WTC11 (cell line): ENCODE data around the gene TRAFD1. TPM values are rescaled to one million over a fixed set of nuclear protein-coding genes. Genes with fewer than 3 reads are reported as not detected.
A peak's percentile ranks its signal among the peaks of the same experiment; 100 is the strongest.

ENCODE experiments used
- ATAC-seq: fragments of 200-7000 bp; cut with Tn5 transposase; 2 replicates; pipeline ENCODE4 v1.10.0; 2021; ENCODE audit warnings: mild to moderate bottlenecking, moderate library complexity
- CTCF ChIA-PET: fragments of 300-600 bp; sonication (Branson Sonifier 250); formaldehyde crosslinking; loops from one replicate; lab custom pipeline; 2021; ENCODE audit warnings: antibody characterized with exemption; lab: Charles Lee
- POLR2A ChIA-PET: fragments of 350-600 bp; sonication (Branson Sonifier 250); formaldehyde crosslinking; loops from one replicate; lab custom pipeline; 2021; ENCODE audit warnings: antibody characterized with exemption; lab: Charles Lee
- DNase-seq: peaks from one replicate; pipeline ENCODE4 v3.0.0; 2021; ENCODE audit warnings: low spot score
- H3K27ac Mint-ChIP-seq: 2 replicates; pipeline ENCODE4 v1.8.0; 2021; ENCODE audit warnings: mixed read lengths
- H3K27me3 Mint-ChIP-seq: 2 replicates; pipeline ENCODE4 v1.8.0; 2021; ENCODE audit warnings: low read depth, mild to moderate bottlenecking, moderate library complexity, mixed read lengths
- H3K36me3 Mint-ChIP-seq: 2 replicates; pipeline ENCODE4 v1.8.0; 2021; ENCODE audit warnings: mixed read lengths
- H3K4me1 Mint-ChIP-seq: 2 replicates; pipeline ENCODE4 v1.8.0; 2022; ENCODE audit warnings: mixed read lengths
- H3K4me3 Mint-ChIP-seq: 2 replicates; pipeline ENCODE4 v1.8.0; 2021; ENCODE audit warnings: mild to moderate bottlenecking, moderate library complexity, mixed read lengths
- H3K9me3 Mint-ChIP-seq: 2 replicates; pipeline ENCODE4 v1.8.0; 2021; ENCODE audit warnings: mixed read lengths
- AR ChIP-seq: fragments of 250-450 bp; sonication (Bioruptor Pico); IDR thresholded peaks from 2 replicates; pipeline ENCODE4 v1.9.0; 2021; ENCODE audit warnings: mild to moderate bottlenecking
- CREM ChIP-seq: sonication (generic); formaldehyde crosslinking; IDR thresholded peaks from 2 replicates; pipeline ENCODE4 v1.8.1; 2022; ENCODE audit warnings: mild to moderate bottlenecking, missing genetic modification reagents, moderate library complexity
- ETV6 ChIP-seq: sonication (generic); formaldehyde crosslinking; IDR thresholded peaks from 2 replicates; pipeline ENCODE4 v1.8.1; 2022; ENCODE audit warnings: mild to moderate bottlenecking, missing genetic modification reagents
- FOXJ3 ChIP-seq: sonication (generic); formaldehyde crosslinking; IDR thresholded peaks from 2 replicates; pipeline ENCODE4 v1.9.0; 2021; ENCODE audit warnings: missing genetic modification reagents, mild to moderate bottlenecking, borderline replicate concordance
- HMGXB4 ChIP-seq: sonication (generic); formaldehyde crosslinking; IDR thresholded peaks from 2 replicates; pipeline ENCODE4 v1.8.1; 2023; ENCODE audit warnings: mild to moderate bottlenecking, moderate library complexity, missing genetic modification reagents
- IRF1 ChIP-seq: sonication (generic); formaldehyde crosslinking; IDR thresholded peaks from 2 replicates; pipeline ENCODE4 v1.8.0; 2023; ENCODE audit warnings: missing genetic modification reagents
- MYBL2 ChIP-seq: sonication (generic); formaldehyde crosslinking; IDR thresholded peaks from 2 replicates; pipeline ENCODE4 v1.8.1; 2023; ENCODE audit warnings: mild to moderate bottlenecking, moderate library complexity, missing genetic modification reagents
- NFATC4 ChIP-seq: fragments of 250-450 bp; sonication (Bioruptor Pico); IDR thresholded peaks from 2 replicates; pipeline ENCODE4 v1.9.0; 2021; ENCODE audit warnings: mild to moderate bottlenecking
- NR3C1 ChIP-seq: sonication (generic); formaldehyde crosslinking; conservative IDR thresholded peaks from 2 replicates; pipeline ENCODE4 v1.8.1; 2023; ENCODE audit warnings: low read depth, mild to moderate bottlenecking, missing genetic modification reagents
- OVOL2 ChIP-seq: fragments of 250-450 bp; sonication (Bioruptor Pico); IDR thresholded peaks from 2 replicates; pipeline ENCODE4 v1.9.0; 2021; ENCODE audit warnings: mild to moderate bottlenecking, borderline replicate concordance
- PRDM15 ChIP-seq: sonication (generic); formaldehyde crosslinking; IDR thresholded peaks from 2 replicates; pipeline ENCODE4 v1.8.0; 2022; ENCODE audit warnings: missing genetic modification reagents
- SMAD3 ChIP-seq: sonication (generic); formaldehyde crosslinking; IDR thresholded peaks from 2 replicates; pipeline ENCODE4 v1.8.0; 2022; ENCODE audit warnings: missing genetic modification reagents, mild to moderate bottlenecking, borderline replicate concordance
- SMAD4 ChIP-seq: sonication (generic); formaldehyde crosslinking; IDR thresholded peaks from 2 replicates; pipeline ENCODE4 v1.8.0; 2022; ENCODE audit warnings: mild to moderate bottlenecking, missing genetic modification reagents
- ZNF425 ChIP-seq: fragments of 250-450 bp; sonication (Bioruptor Pico); conservative IDR thresholded peaks from 2 replicates; pipeline ENCODE4 v1.9.0; 2021; ENCODE audit warnings: mild to moderate bottlenecking
- total RNA-seq: library from RNA; stranded (reverse); gene quantifications from 3 replicates; pipeline ENCODE4 v1.2.3, GENCODE V29; 2021

TRAFD1 gene
- total RNA-seq, 1 experiment from 2014 or later: 25.1 TPM

- TF ChIP-seq PRDM15 (no peak), AR (CRISPR knock-in tag) (no peak), NFATC4 (no peak), NR3C1 (CRISPR knock-in tag) (no peak), SMAD4 (CRISPR knock-in tag) (no peak)
Measured at GRCh38 chr12:112178796-112179195, 53.4 kb downstream of the TRAFD1 start (continued).

GRCh38 chr12:112179341-112179740 lies 54.0 kb downstream of the TRAFD1 start:
- no peaks in the 10 kb centered on the region for H3K9me3 Mint-ChIP-seq
- ChIA-PET POLR2A (no interaction called here), CTCF (interaction anchor here (0.5 to 1.0 kb wide), 2 partner anchors 19 to 119 kb away, joined by 3 to 5 read pairs; no protein-coding TSS in a partner anchor)
- no peak overlapping the region for H3K4me3 Mint-ChIP-seq
- no peak for TF ChIP-seq HMGXB4 (CRISPR knock-in tag)
- TF ChIP-seq OVOL2: no peak
- no peak for TF ChIP-seq SMAD3
- TF ChIP-seq PRDM15: no peak
- TF ChIP-seq ETV6 (CRISPR knock-in tag): no peak
- no peak for TF ChIP-seq FOXJ3 (CRISPR knock-in tag)
- H3K36me3 Mint-ChIP-seq: peaks cover 28% of the 10 kb centered on the region
- H3K4me1 Mint-ChIP-seq: peaks cover 17% of the 10 kb centered on the region
- ATAC-seq (no peak), DNase-seq (no peak)
- H3K27ac Mint-ChIP-seq: no peak overlapping the region
- H3K27me3 Mint-ChIP-seq: no peaks in the 10 kb centered on the region

- Mint-ChIP-seq H3K27me3 (no peaks in the 10 kb centered on the region), H3K4me1 (peaks cover 17% of the 10 kb centered on the region), H3K36me3 (peaks cover 25% of the 10 kb centered on the region), H3K9me3 (no peaks in the 10 kb centered on the region), H3K4me3 (no peak overlapping the region), H3K27ac (peak overlapping the region; percentile 63)
- ChIA-PET POLR2A (no interaction called here), CTCF (interaction anchor here (2.1 kb wide), 1 partner anchor 18 kb away, joined by 11 read pairs; no protein-coding TSS in a partner anchor)
- ATAC-seq: peak; percentile 62
- no peak for DNase-seq
- TF ChIP-seq OVOL2 (no peak), CREM (no peak), ZNF425 (CRISPR knock-in tag) (no peak), MYBL2 (CRISPR knock-in tag) (no peak), ETV6 (CRISPR knock-in tag) (no peak), IRF1 (CRISPR knock-in tag) (no peak)
Measured at GRCh38 chr12:112179916-112180315, 54.6 kb downstream of the TRAFD1 start.
